Measurements from ENCODE around the gene SFXN3.

DNA sequence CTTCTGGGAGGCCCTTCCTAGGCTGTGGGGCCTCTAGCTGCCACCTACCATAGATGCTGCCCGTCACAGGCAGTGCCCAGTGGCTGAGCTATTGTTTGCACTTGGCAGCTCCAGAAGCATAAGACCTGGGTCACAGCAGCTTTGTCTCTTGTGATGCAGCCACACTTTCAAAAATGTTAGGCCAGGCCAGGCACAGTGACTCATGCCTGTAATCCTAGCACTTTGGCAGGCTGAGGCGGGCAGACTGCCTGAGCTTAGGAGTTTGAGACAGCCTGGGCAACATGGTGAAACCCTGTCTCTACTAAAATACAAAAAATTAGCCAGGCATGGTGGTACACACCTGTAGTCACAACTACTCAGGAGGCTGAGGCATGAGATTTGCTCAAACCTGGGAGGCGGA, 21.3 kb downstream of the SFXN3 start:
- TF ChIP-seq, protein P1, sequence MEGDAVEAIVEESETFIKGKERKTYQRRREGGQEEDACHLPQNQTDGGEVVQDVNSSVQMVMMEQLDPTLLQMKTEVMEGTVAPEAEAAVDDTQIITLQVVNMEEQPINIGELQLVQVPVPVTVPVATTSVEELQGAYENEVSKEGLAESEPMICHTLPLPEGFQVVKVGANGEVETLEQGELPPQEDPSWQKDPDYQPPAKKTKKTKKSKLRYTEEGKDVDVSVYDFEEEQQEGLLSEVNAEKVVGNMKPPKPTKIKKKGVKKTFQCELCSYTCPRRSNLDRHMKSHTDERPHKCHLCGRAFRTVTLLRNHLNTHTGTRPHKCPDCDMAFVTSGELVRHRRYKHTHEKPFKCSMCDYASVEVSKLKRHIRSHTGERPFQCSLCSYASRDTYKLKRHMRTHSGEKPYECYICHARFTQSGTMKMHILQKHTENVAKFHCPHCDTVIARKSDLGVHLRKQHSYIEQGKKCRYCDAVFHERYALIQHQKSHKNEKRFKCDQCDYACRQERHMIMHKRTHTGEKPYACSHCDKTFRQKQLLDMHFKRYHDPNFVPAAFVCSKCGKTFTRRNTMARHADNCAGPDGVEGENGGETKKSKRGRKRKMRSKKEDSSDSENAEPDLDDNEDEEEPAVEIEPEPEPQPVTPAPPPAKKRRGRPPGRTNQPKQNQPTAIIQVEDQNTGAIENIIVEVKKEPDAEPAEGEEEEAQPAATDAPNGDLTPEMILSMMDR (IDR thresholded peaks at IDR 0.05; ENCODE audit: control extremely low read depth in 1 of 3, insufficient read depth in 1 of 3, low read depth in 1 of 3, low read length in 3 of 3): no peak
- TF ChIP-seq, protein P2, sequence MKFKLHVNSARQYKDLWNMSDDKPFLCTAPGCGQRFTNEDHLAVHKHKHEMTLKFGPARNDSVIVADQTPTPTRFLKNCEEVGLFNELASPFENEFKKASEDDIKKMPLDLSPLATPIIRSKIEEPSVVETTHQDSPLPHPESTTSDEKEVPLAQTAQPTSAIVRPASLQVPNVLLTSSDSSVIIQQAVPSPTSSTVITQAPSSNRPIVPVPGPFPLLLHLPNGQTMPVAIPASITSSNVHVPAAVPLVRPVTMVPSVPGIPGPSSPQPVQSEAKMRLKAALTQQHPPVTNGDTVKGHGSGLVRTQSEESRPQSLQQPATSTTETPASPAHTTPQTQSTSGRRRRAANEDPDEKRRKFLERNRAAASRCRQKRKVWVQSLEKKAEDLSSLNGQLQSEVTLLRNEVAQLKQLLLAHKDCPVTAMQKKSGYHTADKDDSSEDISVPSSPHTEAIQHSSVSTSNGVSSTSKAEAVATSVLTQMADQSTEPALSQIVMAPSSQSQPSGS (IDR thresholded peaks at IDR 0.05; ENCODE audit: low read length): no peak
- TF ChIP-seq EP300 (IDR thresholded peaks at IDR 0.05; ENCODE audit: borderline replicate concordance in 1 of 2, low read depth in 2 of 2, low read length in 2 of 2): no peak
- TF ChIP-seq CEBPB (IDR thresholded peaks at IDR 0.05; ENCODE audit: low read depth, low read length): no peak
- no peak for TF ChIP-seq POLR2AphosphoS5 (IDR thresholded peaks at IDR 0.05; ENCODE audit: low read depth, low read length)
- no peak for TF ChIP-seq YY1 (IDR thresholded peaks at IDR 0.05; ENCODE audit: low read depth, low read length)

All from H1 (cell line).